ENCODE measurements around the gene PCDH1.

The PCDH1 gene

DNA sequence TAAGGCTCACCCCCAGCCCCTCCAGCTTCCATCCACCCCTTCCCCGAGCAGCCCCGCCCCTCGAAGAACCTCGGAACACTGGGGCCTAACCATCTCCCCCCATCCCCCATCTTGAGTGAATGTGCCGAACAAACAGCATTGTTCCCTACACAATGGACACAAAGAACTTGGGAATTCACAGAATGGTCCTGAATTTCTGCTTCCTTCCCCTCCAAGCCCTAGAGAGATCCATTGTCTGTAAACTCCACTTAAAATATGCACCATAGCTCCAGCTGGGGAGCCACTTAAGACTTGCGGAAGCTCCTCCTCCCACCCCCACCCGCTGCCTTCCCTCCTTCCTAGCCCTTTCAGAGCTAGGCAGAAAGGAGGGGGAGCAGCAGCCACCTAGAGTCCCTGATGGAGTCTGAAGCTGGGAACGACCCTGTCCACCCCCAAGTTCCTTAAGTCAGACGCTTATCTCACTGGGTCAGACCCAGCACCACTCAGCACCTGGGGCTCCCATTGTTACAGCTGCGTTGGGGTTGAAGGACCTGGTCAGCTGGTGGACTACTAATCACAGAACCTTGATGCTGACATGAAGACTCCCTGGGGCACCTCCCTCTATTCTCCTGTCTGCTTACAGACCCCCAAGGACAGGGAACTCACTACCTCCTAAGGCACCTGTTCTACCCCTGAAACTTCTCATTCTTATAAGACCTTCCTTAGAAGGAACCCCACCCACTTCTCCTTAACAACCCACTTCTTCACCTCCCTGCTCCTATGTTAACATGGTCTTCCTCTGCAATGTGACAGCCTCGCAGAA lies 61.4 kb downstream of the PCDH1 start:
- in situ Hi-C loops (cut with MboI; ENCODE audit: low sequenced_read_pairs), result no loop called here
- H3K27me3 ChIP-seq (ENCODE audit: low read depth), result no peaks in the 10 kb centered on the region
- no peak overlapping the region for H3K4me3 ChIP-seq
- peaks cover 17% of the 10 kb centered on the region for H3K4me1 ChIP-seq
- no peaks in the 10 kb centered on the region for H3K36me3 ChIP-seq (replicated peaks)
- DNase-seq (ENCODE audit: low spot score in 2 of 2), result peak; percentile 82 to 90
- H3K9me3 ChIP-seq, result 0 out of 2 replicates have a peak, but pooled peaks cover 2% of the 10 kb centered on the region

DNA sequence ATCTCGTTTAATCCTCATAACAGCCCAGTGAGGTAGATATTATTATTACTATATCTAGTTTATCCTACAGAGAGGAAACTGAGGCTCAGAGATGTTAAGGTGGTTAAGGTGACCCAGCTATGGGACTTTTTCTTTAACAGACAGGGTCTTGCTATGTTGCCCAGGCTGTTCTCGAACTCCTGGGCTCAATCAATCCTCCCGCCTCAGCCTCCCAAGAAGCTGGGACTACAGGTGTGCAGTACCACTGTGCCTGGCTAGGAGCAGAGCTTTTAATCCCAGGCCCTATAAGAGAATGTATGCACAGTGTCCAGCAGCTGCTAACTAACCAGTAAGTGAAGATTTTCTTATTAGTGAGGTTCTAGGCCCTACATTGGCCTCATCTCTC lies 62.4 kb downstream of the PCDH1 start:
- DNase-seq (ENCODE audit: low spot score in 2 of 2), result no peak
- no peaks in the 10 kb centered on the region for H3K36me3 ChIP-seq (replicated peaks)
- H3K9me3 ChIP-seq, result 0 out of 2 replicates have a peak, but pooled peaks cover 2% of the 10 kb centered on the region
- H3K4me3 ChIP-seq, result no peak overlapping the region
- in situ Hi-C loops (cut with MboI; ENCODE audit: low sequenced_read_pairs), result no loop called here
- H3K4me1 ChIP-seq, result peaks cover 14% of the 10 kb centered on the region
- H3K27me3 ChIP-seq (ENCODE audit: low read depth), result no peaks in the 10 kb centered on the region

DNA sequence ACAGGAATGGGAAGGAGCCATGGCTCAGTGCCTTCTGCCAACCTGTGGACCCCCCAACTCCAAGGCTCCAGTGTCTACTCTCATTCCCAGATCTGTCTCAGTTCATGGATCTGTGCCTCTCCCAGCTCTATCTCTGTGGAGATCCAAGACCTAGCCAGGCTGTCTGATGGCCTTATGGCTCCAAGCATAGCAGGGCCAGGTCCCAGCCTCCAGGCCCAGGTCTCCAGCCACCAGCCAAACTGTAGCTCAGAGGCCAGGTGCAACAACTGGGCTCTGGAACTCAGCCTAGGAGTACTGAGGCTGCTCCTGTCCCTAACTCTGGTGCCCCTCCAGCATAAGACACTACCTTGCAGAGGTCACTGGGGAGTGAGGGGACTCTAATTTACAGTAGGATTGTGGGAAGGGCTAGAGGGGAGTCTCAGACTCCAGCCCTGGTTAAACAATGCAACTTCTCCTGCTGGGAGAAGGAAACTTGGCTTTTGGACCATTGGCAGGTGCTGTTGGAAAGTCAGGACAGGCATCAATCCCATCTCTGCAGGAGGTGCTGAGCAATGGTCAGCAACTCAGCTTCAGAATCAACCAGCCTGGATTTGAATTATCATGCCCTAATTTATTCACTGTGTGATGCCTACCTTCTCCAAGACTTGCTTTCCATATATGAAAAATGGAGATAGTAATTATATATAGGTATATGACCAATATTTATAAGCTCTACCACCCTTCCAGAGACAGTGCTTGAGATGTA lies 63.0 kb downstream of the PCDH1 start:
- H3K27me3 ChIP-seq (ENCODE audit: low read depth), result no peaks in the 10 kb centered on the region
- no peaks in the 10 kb centered on the region for H3K36me3 ChIP-seq (replicated peaks)
- DNase-seq (ENCODE audit: low spot score in 2 of 2), result no peak
- peaks cover 14% of the 10 kb centered on the region for H3K4me1 ChIP-seq
- in situ Hi-C loops (cut with MboI; ENCODE audit: low sequenced_read_pairs), result no loop called here
- no peak overlapping the region for H3K4me3 ChIP-seq
- 0 out of 2 replicates have a peak, but pooled peaks cover 2% of the 10 kb centered on the region for H3K9me3 ChIP-seq

DNA sequence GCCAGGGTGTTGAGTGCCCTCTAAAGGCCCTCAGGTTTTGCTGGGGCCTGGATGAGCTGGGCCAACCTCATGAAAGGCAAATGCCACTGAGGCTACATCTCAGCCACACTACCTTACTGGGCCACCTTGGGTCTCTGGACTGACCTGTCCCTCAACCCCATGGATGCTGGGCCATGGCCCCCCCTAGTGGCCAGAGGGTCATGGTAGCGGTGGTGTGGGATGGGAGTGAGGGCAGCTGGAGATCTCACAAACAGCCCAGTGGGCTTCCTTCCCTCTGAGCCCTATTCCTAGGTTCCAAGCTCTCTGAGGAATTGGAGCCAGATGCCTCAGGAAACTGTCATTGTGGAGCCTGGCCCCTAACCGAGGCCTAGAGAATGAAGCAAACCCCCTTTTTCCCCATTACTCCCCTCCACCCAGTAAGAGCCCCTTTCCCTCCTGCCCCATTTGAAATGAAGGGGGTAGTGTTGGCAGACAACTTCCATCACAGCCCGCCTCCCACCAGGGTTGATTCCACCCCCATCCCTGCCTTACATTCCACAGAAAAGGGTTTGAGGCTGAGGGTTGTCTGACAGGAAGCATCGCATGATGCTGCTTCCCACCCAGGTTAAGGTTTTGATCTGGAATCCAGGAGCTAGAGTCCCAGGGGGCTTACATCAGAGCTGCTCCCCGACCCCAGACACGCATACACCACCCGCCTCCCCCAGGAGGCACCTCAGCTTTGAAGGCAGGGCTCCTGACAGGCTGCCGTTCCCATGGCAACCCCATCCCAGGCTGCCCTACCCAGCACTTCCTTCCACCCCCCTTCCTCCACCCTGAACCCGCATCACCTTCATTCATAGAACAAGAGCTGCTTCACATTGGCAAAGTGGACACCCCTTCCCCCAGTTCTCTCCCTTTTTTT lies 63.9 kb downstream of the PCDH1 start:
- in situ Hi-C loops (cut with MboI; ENCODE audit: low sequenced_read_pairs), result no loop called here
- peaks cover 6% of the 10 kb centered on the region; the same call in 1 of the 2 replicates for H3K27me3 ChIP-seq (ENCODE audit: low read depth)
- DNase-seq (ENCODE audit: low spot score in 2 of 2), result peak; percentile 22 to 80
- H3K9me3 ChIP-seq, result 0 out of 2 replicates have a peak, but pooled peaks cover 2% of the 10 kb centered on the region
- H3K4me3 ChIP-seq, result no peak overlapping the region
- H3K36me3 ChIP-seq (replicated peaks), result no peaks in the 10 kb centered on the region
- H3K4me1 ChIP-seq, result peaks cover 14% of the 10 kb centered on the region

DNA sequence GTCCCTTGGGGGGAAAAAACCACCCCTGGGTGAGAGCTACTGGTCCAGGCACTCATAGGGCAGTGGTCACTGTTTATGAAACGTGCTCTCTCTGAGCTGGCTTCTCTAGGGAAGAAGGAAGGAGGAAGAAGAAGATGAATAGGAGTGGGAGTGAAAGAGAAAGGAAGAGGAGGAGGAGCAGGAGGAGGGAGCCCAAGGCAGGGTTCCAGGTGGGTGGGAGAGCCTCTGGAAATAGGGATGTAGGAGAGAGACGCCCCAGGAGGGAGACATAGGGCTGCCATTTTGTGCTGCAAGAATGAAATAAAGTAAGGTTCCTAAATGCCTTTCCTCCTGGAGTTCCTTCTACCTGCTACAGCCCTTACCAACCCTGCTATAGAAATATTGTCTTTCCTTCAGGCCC lies 65.7 kb downstream of the PCDH1 start:
- 0 out of 2 replicates have a peak, but pooled peaks cover under 1% of the 10 kb centered on the region for H3K9me3 ChIP-seq
- no peaks in the 10 kb centered on the region for H3K36me3 ChIP-seq (replicated peaks)
- no peak overlapping the region for H3K4me3 ChIP-seq
- H3K27me3 ChIP-seq (ENCODE audit: low read depth), result peaks cover 8% of the 10 kb centered on the region; the same call in 1 of the 2 replicates
- peaks cover 14% of the 10 kb centered on the region for H3K4me1 ChIP-seq
- in situ Hi-C loops (cut with MboI; ENCODE audit: low sequenced_read_pairs), result no loop called here
- no peak for DNase-seq (ENCODE audit: low spot score in 2 of 2)

DNA sequence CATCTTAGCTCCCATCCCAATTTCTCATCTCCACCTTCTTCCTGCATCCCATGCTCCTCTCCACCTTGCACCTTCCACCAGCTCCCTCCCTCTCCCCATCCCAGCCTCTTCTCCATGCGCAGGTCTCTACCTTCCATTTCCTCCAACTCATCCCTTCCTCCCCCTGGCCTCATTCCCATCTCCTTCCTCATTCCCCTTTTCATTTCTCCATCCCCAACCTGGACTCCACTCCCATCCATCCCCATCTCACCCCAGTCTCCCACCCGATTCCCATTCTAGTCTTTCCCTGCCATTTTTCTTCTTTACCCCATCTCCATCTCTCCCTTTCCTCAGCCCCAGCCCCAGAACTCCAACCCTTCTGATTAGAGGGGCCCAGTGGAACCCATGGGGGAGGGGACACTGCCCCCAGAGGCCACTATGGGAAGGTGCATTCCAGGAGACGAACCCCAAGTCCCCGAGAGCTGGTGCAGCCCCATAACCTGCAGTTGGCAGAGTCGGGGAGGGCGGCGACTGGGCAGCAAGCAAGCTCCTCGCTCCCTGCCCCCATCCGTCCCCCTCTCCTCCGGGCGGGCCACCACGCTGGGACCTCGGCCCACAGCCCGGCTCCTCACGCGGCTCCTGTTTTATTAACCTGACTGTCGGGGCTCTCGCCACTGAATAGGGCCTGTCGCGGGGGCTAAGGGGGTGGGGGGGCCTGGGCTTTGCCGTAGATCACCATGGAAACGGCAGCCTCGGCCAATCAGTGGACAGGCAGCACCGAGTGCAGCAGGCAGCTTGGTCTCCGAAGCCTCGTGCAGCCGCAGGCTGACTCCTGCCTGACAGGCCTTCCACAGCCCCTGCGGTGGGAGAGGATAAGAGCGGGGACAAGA lies 66.7 kb downstream of the PCDH1 start:
- H3K36me3 ChIP-seq (replicated peaks), result no peaks in the 10 kb centered on the region
- H3K27me3 ChIP-seq (ENCODE audit: low read depth), result peaks cover 11% of the 10 kb centered on the region; the same call in 1 of the 2 replicates
- in situ Hi-C loops (cut with MboI; ENCODE audit: low sequenced_read_pairs), result no loop called here
- peak in 1 of 2 experiments; percentile 48 for DNase-seq (ENCODE audit: low spot score in 2 of 2)
- peaks cover 5% of the 10 kb centered on the region for H3K4me1 ChIP-seq
- H3K4me3 ChIP-seq, result no peak overlapping the region
- no peaks in the 10 kb centered on the region for H3K9me3 ChIP-seq

DNA sequence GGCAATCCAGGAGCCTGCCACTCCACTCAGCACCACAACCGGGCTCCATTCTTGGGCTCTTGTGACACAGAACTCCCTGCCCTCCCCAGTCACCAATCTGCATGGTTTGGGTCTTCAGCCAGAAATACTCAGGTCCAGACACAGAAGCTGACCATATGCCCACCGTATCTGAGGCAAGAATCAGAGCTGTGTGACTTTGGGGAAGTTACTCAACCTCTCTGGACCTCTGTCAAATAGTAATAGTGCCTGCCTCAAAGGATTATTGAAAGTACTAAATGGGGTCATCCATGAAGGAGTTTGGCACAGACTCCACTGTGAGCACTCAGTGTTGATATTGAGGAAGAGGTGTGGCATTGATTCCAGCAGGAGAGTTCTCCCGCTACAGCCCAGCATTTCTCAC lies 67.5 kb downstream of the PCDH1 start:
- in situ Hi-C loops (cut with MboI; ENCODE audit: low sequenced_read_pairs), result no loop called here
- Histone ChIP-seq H3K4me3 (no peak overlapping the region), H3K27me3 (ENCODE audit: low read depth) (peaks cover 18% of the 10 kb centered on the region; the same call in 1 of the 2 replicates), H3K9me3 (no peaks in the 10 kb centered on the region), H3K4me1 (no peaks in the 10 kb centered on the region), H3K36me3 (replicated peaks) (no peaks in the 10 kb centered on the region)
- DNase-seq (ENCODE audit: low spot score in 2 of 2), result no peak

DNA sequence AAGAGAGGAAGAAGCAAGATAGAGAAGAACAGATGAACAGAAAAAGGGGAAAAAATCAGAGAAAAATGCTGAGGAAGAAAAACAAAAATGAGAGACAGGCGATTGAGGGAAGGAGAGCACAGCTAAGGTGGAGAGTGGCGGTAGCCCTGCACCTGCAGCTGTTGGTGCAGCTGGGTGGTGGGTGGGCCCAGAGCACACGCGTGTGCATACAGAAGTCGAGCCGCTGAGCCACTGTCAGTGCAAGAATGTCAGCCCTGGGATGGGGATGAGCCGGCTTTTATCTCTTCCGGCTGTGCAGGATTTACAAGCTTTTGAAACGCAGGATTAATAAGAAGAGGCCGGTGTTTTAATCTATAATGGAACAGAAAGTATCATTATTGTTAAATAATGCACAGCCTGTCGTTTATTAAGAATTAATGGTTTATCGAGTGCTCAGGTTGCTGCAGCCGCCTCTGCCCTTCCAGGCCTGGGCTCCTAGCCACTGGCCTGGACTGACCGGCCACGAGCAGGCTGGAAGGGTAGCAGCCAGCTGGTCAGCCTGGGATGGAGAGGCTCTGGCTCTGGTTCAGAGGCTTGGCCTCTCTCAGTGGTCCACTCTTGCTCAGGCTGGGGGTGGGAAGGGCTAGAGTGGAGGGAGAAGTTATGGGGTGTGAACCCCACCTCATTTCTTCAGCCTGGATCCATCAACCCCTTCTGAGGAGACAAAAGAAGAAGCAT lies 68.7 kb downstream of the PCDH1 start:
- in situ Hi-C loops (cut with MboI; ENCODE audit: low sequenced_read_pairs), result no loop called here

DNA sequence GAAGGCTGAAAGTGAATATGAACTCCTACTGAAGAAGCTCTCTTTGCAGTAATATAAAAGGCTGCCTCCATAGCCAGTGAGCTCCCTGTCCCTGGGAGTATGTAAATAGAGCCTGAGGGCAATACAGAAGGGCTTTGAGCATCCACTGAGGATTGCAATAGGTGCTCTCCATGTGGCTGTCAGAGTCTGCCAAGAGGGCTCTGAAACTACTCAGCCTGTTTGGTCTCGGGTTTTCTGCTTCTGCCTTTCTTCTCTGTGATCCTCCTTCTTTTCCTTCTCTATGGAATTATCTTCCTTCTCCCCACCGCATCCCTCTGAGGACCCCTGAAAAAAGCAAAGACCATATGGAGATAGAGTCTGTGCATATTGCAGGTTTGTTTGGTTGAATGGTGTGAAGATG lies 69.4 kb downstream of the PCDH1 start:
- no peak for DNase-seq (ENCODE audit: low spot score in 2 of 2)
- in situ Hi-C loops (cut with MboI; ENCODE audit: low sequenced_read_pairs), result no loop called here
- H3K27me3 ChIP-seq (ENCODE audit: low read depth), result peaks cover 22% of the 10 kb centered on the region
- no peak overlapping the region for H3K4me3 ChIP-seq
- no peaks in the 10 kb centered on the region for H3K36me3 ChIP-seq (replicated peaks)
- H3K4me1 ChIP-seq, result no peaks in the 10 kb centered on the region
- no peaks in the 10 kb centered on the region for H3K9me3 ChIP-seq

More for the DNA sequence above, 68.7 kb downstream of the PCDH1 start:
- no peaks in the 10 kb centered on the region for H3K9me3 ChIP-seq
- H3K27me3 ChIP-seq (ENCODE audit: low read depth), result peaks cover 22% of the 10 kb centered on the region
- no peak overlapping the region for H3K4me3 ChIP-seq
- no peaks in the 10 kb centered on the region for H3K4me1 ChIP-seq
- no peak for DNase-seq (ENCODE audit: low spot score in 2 of 2)
- H3K36me3 ChIP-seq (replicated peaks), result no peaks in the 10 kb centered on the region

DNA sequence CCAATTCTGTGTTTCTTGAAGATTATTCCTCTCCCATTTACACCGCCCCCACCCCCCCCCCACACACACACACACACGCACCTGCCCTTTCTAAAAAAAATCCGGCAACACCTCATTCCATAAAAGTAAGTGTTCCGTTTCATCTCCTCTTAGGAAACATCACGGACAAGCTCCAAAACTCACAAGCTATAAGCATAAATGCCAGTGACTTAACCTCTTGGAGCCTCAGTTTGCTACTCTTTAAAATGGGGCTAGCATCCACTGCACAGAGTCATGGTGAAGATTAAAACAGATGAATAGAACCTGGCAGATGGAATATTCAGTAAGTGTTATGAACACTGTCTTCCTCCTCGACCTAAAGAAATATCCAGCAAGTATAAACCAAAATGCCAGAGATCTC lies 70.5 kb downstream of the PCDH1 start:
- Histone ChIP-seq H3K9me3 (no peaks in the 10 kb centered on the region), H3K27me3 (ENCODE audit: low read depth) (peaks cover 28% of the 10 kb centered on the region), H3K4me1 (no peaks in the 10 kb centered on the region), H3K36me3 (replicated peaks) (no peaks in the 10 kb centered on the region), H3K4me3 (no peak overlapping the region)
- DNase-seq (ENCODE audit: low spot score in 2 of 2), result no peak
- in situ Hi-C loops (cut with MboI; ENCODE audit: low sequenced_read_pairs), result no loop called here

DNA sequence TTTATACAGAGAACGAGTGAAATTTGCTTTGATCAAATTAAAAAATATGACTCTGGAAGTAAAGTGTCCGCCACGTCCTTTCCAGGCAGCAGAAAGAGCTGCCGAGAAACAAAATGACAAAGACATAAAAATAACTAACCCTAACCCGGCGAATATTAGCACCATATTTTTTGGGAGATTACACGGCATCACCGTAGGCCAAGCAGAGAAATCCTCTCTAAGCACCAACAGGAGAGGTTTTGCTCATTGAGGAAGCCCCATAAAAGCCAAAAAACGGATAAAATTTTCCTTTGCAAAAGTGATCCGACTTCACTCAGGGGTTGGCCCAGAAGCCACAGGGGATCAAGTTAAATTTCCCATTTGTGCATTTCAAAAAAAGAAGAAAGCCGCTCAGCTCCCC lies 70.9 kb downstream of the PCDH1 start:
- Histone ChIP-seq H3K4me1 (no peaks in the 10 kb centered on the region), H3K4me3 (no peak overlapping the region), H3K27me3 (ENCODE audit: low read depth) (peaks cover 28% of the 10 kb centered on the region), H3K9me3 (no peaks in the 10 kb centered on the region), H3K36me3 (replicated peaks) (no peaks in the 10 kb centered on the region)
- no peak for DNase-seq (ENCODE audit: low spot score in 2 of 2)
- in situ Hi-C loops (cut with MboI; ENCODE audit: low sequenced_read_pairs), result no loop called here

DNA sequence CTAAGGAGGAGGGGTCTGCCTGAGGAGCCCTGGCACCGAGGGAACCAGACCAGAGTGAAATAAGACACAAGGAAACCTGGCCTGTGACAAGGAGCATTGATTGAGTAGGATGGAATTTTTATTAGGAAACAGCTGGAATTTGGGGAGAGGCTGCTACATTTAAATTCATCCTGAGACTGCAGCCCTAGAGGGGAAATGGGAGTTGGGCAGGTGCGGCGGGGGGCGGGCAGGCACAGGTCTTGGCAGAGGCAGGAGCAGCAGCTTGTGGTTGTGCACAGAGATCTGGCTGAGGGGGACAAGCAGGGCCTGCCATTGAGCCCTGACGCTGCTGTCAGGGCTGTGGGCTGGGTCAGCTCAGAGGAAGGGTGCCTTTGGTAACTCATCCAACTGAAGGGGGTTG lies 71.6 kb downstream of the PCDH1 start:
- in situ Hi-C loops (cut with MboI; ENCODE audit: low sequenced_read_pairs), result no loop called here
- Histone ChIP-seq H3K36me3 (replicated peaks) (no peaks in the 10 kb centered on the region), H3K27me3 (ENCODE audit: low read depth) (peaks cover 28% of the 10 kb centered on the region), H3K4me1 (no peaks in the 10 kb centered on the region), H3K9me3 (no peaks in the 10 kb centered on the region), H3K4me3 (no peak overlapping the region)
- DNase-seq (ENCODE audit: low spot score in 2 of 2), result no peak
